ENCODE results near the gene LRP8. TPM values are rescaled to one million over a fixed set of nuclear protein-coding genes. Genes with fewer than 3 reads are reported as not detected.

LRP8 gene
- total and polyA plus RNA-seq, 2 donors (not counting 1 experiment from before 2014, with no cell fraction given): 7.8 to 9.4 TPM

DNA sequence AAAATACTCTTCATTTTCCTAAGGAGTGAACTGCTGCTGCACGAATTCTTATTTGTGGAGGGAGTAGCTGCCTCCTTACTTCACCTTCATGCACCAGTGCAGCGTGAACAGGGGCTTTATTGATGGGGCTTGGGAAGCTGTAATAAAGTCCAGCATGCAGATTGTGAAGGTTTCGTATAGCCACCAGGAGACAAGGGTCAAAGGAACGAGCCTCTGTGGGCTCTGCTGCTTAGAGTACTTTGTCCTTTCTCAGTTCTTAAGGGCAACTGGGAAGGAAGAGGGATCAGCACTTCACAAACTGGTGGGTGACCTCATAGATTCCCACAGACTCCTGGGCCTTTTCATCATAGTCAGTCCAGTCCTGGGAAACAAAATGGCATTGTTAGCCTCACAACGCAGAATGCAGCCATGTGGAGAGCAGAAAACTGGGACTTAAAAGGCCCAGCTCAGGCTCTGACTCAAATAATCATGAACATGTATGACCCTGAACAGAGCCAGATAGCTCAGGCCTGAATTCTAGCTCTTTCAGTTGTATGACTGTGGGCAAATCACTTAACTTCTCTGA, 113.4 kb downstream of the LRP8 start:
- Histone ChIP-seq H4K20me1 (ENCODE audit: control insufficient read depth, insufficient read depth, low read length, poor library complexity, severe bottlenecking) (no peaks in the 10 kb centered on the region), H3K79me2 (ENCODE audit: control insufficient read depth, insufficient read depth, low read length) (peaks cover 17% of the 10 kb centered on the region), H3K27me3 (replicated peaks in 1 of 4; ENCODE audit: control extremely low read depth in 1 of 4, control insufficient read depth in 3 of 4, insufficient read depth in 4 of 4, low read length in 3 of 4) (no peaks in the 10 kb centered on the region), H3K27ac (ENCODE audit: low read length in 2 of 2) (no peak overlapping the region), H3K9me3 (ENCODE audit: control extremely low read depth in 1 of 3, control insufficient read depth in 2 of 3, insufficient read depth in 1 of 3, low read length in 2 of 3) (no peaks in the 10 kb centered on the region), H2AFZ (ENCODE audit: insufficient read depth, low read depth, low read length, poor library complexity, severe bottlenecking) (no peak overlapping the region), H3K4me1 (ENCODE audit: control insufficient read depth in 2 of 2, insufficient read depth in 2 of 2, low read length in 2 of 2) (peaks cover 3 to 4% of the 10 kb centered on the region in 2 donors), H3K4me3 (ENCODE audit: control extremely low read depth in 1 of 5, extremely low read depth in 1 of 5, insufficient read depth in 1 of 5, low read depth in 2 of 5, low read length in 4 of 5) (no peak overlapping the region), H3K9ac (ENCODE audit: low read length) (no peak overlapping the region), H3K4me2 (replicated peaks; ENCODE audit: low read depth, low read length, poor library complexity, severe bottlenecking) (no peak overlapping the region), H3K36me3 (replicated peaks in 1 of 2; ENCODE audit: control extremely low read depth in 1 of 2, control insufficient read depth in 1 of 2, extremely low read depth in 1 of 2, insufficient read depth in 2 of 2, low read length in 1 of 2) (peaks cover 1 to 47% of the 10 kb centered on the region in 2 experiments)
- CTCF ChIA-PET: interaction anchor here (0.9 kb wide), 1 partner anchor 30 kb away, joined by 3 read pairs; no protein-coding TSS in a partner anchor
- 87% methylated on average over 3 of the region's 5 CpGs for WGBS (ENCODE audit: insufficient coverage)
- DNase-seq (no peak), ATAC-seq (ENCODE audit: low read depth) (no peak)
- H3K4me1 Mint-ChIP-seq: peaks cover 3% of the 10 kb centered on the region
- POLR2A ChIA-PET: no interaction called here
- no peak overlapping the region for H3K4me3 Mint-ChIP-seq
- H3K27me3 Mint-ChIP-seq: no peaks in the 10 kb centered on the region
- H3K27ac Mint-ChIP-seq: no peak overlapping the region
- intact Hi-C loops (cut with micrococcal nuclease): no loop called here
- no peak for TF ChIP-seq EZH2 (IDR thresholded peaks at IDR 0.05; ENCODE audit: borderline replicate concordance, insufficient read depth, low read depth, low read length, poor library complexity, severe bottlenecking)
- TF ChIP-seq, protein P1, sequence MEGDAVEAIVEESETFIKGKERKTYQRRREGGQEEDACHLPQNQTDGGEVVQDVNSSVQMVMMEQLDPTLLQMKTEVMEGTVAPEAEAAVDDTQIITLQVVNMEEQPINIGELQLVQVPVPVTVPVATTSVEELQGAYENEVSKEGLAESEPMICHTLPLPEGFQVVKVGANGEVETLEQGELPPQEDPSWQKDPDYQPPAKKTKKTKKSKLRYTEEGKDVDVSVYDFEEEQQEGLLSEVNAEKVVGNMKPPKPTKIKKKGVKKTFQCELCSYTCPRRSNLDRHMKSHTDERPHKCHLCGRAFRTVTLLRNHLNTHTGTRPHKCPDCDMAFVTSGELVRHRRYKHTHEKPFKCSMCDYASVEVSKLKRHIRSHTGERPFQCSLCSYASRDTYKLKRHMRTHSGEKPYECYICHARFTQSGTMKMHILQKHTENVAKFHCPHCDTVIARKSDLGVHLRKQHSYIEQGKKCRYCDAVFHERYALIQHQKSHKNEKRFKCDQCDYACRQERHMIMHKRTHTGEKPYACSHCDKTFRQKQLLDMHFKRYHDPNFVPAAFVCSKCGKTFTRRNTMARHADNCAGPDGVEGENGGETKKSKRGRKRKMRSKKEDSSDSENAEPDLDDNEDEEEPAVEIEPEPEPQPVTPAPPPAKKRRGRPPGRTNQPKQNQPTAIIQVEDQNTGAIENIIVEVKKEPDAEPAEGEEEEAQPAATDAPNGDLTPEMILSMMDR (IDR thresholded peaks at IDR 0.05): no peak
- H3K9me3 Mint-ChIP-seq (ENCODE audit: insufficient read depth): no peaks in the 10 kb centered on the region

DNA sequence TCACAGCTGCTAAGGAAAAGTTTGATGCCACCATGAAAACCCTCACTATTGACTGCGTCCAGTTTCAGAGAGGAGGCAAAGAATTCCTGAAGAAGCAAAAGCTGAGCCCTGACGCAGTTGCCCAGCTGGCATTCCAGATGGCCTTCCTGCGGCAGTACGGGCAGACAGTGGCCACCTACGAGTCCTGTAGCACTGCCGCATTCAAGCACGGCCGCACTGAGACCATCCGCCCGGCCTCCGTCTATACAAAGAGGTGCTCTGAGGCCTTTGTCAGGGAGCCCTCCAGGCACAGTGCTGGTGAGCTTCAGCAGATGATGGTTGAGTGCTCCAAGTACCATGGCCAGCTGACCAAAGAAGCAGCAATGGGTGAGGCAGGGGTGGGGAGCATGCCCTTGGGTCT, 116.9 kb downstream of the LRP8 start:
- no peak overlapping the region for H3K9ac ChIP-seq (ENCODE audit: low read length)
- no peaks in the 10 kb centered on the region for H3K4me1 ChIP-seq (ENCODE audit: control insufficient read depth in 2 of 2, insufficient read depth in 2 of 2, low read length in 2 of 2)
- peaks cover 1 to 72% of the 10 kb centered on the region in 2 experiments for H3K36me3 ChIP-seq (replicated peaks in 1 of 2; ENCODE audit: control extremely low read depth in 1 of 2, control insufficient read depth in 1 of 2, extremely low read depth in 1 of 2, insufficient read depth in 2 of 2, low read length in 1 of 2)
- peaks cover 15% of the 10 kb centered on the region for H3K79me2 ChIP-seq (ENCODE audit: control insufficient read depth, insufficient read depth, low read length)
- Mint-ChIP-seq H3K4me1 (no peaks in the 10 kb centered on the region), H3K27ac (no peak overlapping the region), H3K9me3 (ENCODE audit: insufficient read depth) (peaks cover 2% of the 10 kb centered on the region), H3K27me3 (no peaks in the 10 kb centered on the region), H3K4me3 (no peak overlapping the region)
- CTCF ChIA-PET: interaction anchor here (0.6 kb wide), 1 partner anchor 47 kb away, joined by 4 read pairs; no protein-coding TSS in a partner anchor
- no peak overlapping the region for H3K4me2 ChIP-seq (replicated peaks; ENCODE audit: low read depth, low read length, poor library complexity, severe bottlenecking)
- H4K20me1 ChIP-seq (ENCODE audit: control insufficient read depth, insufficient read depth, low read length, poor library complexity, severe bottlenecking): no peaks in the 10 kb centered on the region
- intact Hi-C loops (cut with micrococcal nuclease): no loop called here
- POLR2A ChIA-PET: interaction anchor here (0.5 kb wide), 1 partner anchor 14 kb away, joined by 4 read pairs; no protein-coding TSS in a partner anchor
- TF ChIP-seq EZH2 (IDR thresholded peaks at IDR 0.05; ENCODE audit: borderline replicate concordance, insufficient read depth, low read depth, low read length, poor library complexity, severe bottlenecking): no peak
- TF ChIP-seq, protein P1 (IDR thresholded peaks at IDR 0.05): no peak
- DNase-seq (no peak), ATAC-seq (ENCODE audit: low read depth) (no peak)
- peaks cover 1 to 13% (median 13%) of the 10 kb centered on the region in 3 donors for H3K9me3 ChIP-seq (ENCODE audit: control extremely low read depth in 1 of 3, control insufficient read depth in 2 of 3, insufficient read depth in 1 of 3, low read length in 2 of 3)
- WGBS (ENCODE audit: insufficient coverage): 100% methylated on average over 11 of the region's 11 CpGs
- H3K27ac ChIP-seq (ENCODE audit: low read length in 2 of 2): no peak overlapping the region
- H3K27me3 ChIP-seq (replicated peaks in 1 of 4; ENCODE audit: control extremely low read depth in 1 of 4, control insufficient read depth in 3 of 4, insufficient read depth in 4 of 4, low read length in 3 of 4): no peaks in the 10 kb centered on the region
- H3K4me3 ChIP-seq (ENCODE audit: control extremely low read depth in 1 of 5, extremely low read depth in 1 of 5, insufficient read depth in 1 of 5, low read depth in 2 of 5, low read length in 4 of 5): no peak overlapping the region
- H2AFZ ChIP-seq (ENCODE audit: insufficient read depth, low read depth, low read length, poor library complexity, severe bottlenecking): no peak overlapping the region

Measured in B cell (primary cell).